Adrenal gland (tissue), 12 donors: Measurements from ENCODE around the gene AACS. TPM values are rescaled to one million over a fixed set of nuclear protein-coding genes. Genes with fewer than 3 reads are reported as not detected.

Experiments used
- DNase-seq, 7 donors: peaks; one replicate each; pipeline ENCODE4 v3.0.0-alpha.2; 2019 to 2020
- H3K27ac ChIP-seq, 5 donors: fragments of 200-600 bp; sonication (generic) in 4 of 5; 1 replicate in 3 of 5; 2 replicates in 2 of 5; pipeline versions ENCODE4 v1.5.1 to v1.8.0; 2016 to 2020; ENCODE audit warnings: mild to moderate bottlenecking in 1 of 5
- H3K27me3 ChIP-seq: fragments of 200-600 bp; 2 replicates; pipeline ENCODE4 v1.8.0; 2021
- H3K36me3 ChIP-seq, 2 donors: fragments of 200-600 bp; replicated peaks in 1 of 2; 1 replicate in 1 of 2; 2 replicates in 1 of 2; pipeline versions ENCODE4 v1.5.1 to v1.8.0; 2018 to 2022
- H3K4me1 ChIP-seq, 2 donors: fragments of 200-600 bp; replicated peaks in 1 of 2; 1 replicate in 1 of 2; 2 replicates in 1 of 2; pipeline versions ENCODE4 v1.5.1 to v1.8.0; 2018 to 2021
- H3K4me3 ChIP-seq, 4 donors: fragments of 200-600 bp; sonication (generic) in 3 of 4; one replicate each; pipeline ENCODE4 v1.5.1; 2016 to 2018
- H3K9me3 ChIP-seq, 3 donors: fragments of 200-600 bp; sonication (generic) in 1 of 3; replicated peaks in 1 of 3; 1 replicate in 2 of 3; 2 replicates in 1 of 3; pipeline versions ENCODE4 v1.5.1 to v1.8.0; 2016 to 2021
- CTCF ChIP-seq, 6 experiments: fragments of 450-650 bp in 4 of 6; fragments of 200-600 bp in 2 of 6; sonication (generic) in 1 of 6; IDR thresholded peaks; 1 replicate in 5 of 6; 2 replicates in 1 of 6; pipeline versions ENCODE4 v1.5.1 to v1.8.0; 2016 to 2021; ENCODE audit warnings: antibody characterized with exemption in 6 of 6, mild to moderate bottlenecking in 2 of 6, moderate library complexity in 1 of 6
- POLR2A ChIP-seq, 2 donors: fragments of 450-650 bp; IDR thresholded peaks; one replicate each; pipeline ENCODE4 v1.6.1; 2017; ENCODE audit warnings: antibody characterized with exemption in 2 of 2, mild to moderate bottlenecking in 2 of 2, moderate library complexity in 1 of 2
- WGBS, 4 donors: extraction: QIAGEN DNeasy Blood & Tissue Kit in 2 of 4; methylation state at CpG; one replicate each; pipeline versions ENCODE4 v1.1.5 to v1.1.7; 2013 to 2017; 5-methylcytosine and 5-hydroxymethylcytosine counted together
- intact Hi-C, 2 donors: fragments of 100-400 bp; cut with DNase I; formaldehyde crosslinking; loops; one replicate each; pipeline versions ENCODE4 v1.14.1 to v1.15.0; 2022 to 2023
- polyA plus RNA-seq, 3 donors: library from polyadenylated mRNA; stranded (reverse); fragments of 200-250 nt in 2 of 3; fragments of 350-450 nt in 1 of 3; fragmentation: Illumina TruSeq in 1 of 3; extraction: RNeasy Lipid Tissue Mini Kit (QIAGEN cat#74804) in 1 of 3; gene quantifications; one replicate each; pipeline ENCODE4 v1.2.3, GENCODE V29; 2013 to 2014
- total RNA-seq, 9 donors: library from RNA; depleted of rRNA in 4 of 9; stranded (reverse); fragments of >200 nt in 4 of 9; fragments of 120-200 nt in 1 of 9; fragmentation: NEBNext Ultra II Directional in 1 of 9; extraction: Animal tissue kit (Norgen Biotek cat#: 25700) in 1 of 9; gene quantifications; one replicate each; pipeline versions ENCODE4 v1.1.0 to v1.2.4, GENCODE V29; 2013 to 2023
- donor health status: healthy with polysubstance abuse.
- donor health status: Bipolar disorder and iron deficiency.
- donor health status: DM: yes; HTN: yes; CAD: no.
- donor health status: DM: no; HTN: no; CAD: no.
- donor health status: DM: no; HTN: no; CAD: no.
- donor health status: DM: yes; HTN: yes; CAD: no.

AACS gene
- total and polyA plus RNA-seq, 12 donors = 8.0 to 31.7 (median 15.4) TPM

- no peaks in the 10 kb centered on the region for H3K27me3 ChIP-seq
- intact Hi-C loops = no loop called here
- no peak overlapping the region for H3K27ac ChIP-seq
- no peaks in the 10 kb centered on the region for H3K36me3 ChIP-seq
- no peaks in the 10 kb centered on the region for H3K9me3 ChIP-seq
- no peaks in the 10 kb centered on the region for H3K4me1 ChIP-seq
- H3K4me3 ChIP-seq = no peak overlapping the region
- 35 to 51% (median 44%) methylated on average over 2 of the region's 2 CpGs for WGBS, 4 donors
- no peak for DNase-seq
- TF ChIP-seq CTCF (IDR thresholded peaks at IDR 0.05) (no peak), POLR2A (IDR thresholded peaks at IDR 0.05) (no peak)
Measured at GRCh38 chr12:125169451-125169850, 104.2 kb downstream of the AACS start.

- H3K4me1 ChIP-seq = no peaks in the 10 kb centered on the region
- no peaks in the 10 kb centered on the region for H3K36me3 ChIP-seq
- 77 to 82% (median 80%) methylated on average over 8 of the region's 8 CpGs for WGBS, 4 donors
- no peak for DNase-seq
- TF ChIP-seq CTCF (IDR thresholded peaks at IDR 0.05) = no peak
- TF ChIP-seq POLR2A (IDR thresholded peaks at IDR 0.05) = no peak
- intact Hi-C loops = no loop called here
- no peaks in the 10 kb centered on the region for H3K27me3 ChIP-seq
- H3K9me3 ChIP-seq = no peaks in the 10 kb centered on the region
- H3K4me3 ChIP-seq = no peak overlapping the region
- no peak overlapping the region for H3K27ac ChIP-seq
Measured at GRCh38 chr12:125169870-125170269, 104.6 kb downstream of the AACS start.

GRCh38 chr12:125171267-125171666, 106.0 kb downstream of the AACS start:
- no peak overlapping the region for H3K27ac ChIP-seq
- H3K4me1 ChIP-seq = no peaks in the 10 kb centered on the region
- intact Hi-C loops = no loop called here
- H3K27me3 ChIP-seq = no peaks in the 10 kb centered on the region
- no peak overlapping the region for H3K4me3 ChIP-seq
- TF ChIP-seq POLR2A (IDR thresholded peaks at IDR 0.05) (no peak), CTCF (IDR thresholded peaks at IDR 0.05) (no peak)
- WGBS, 4 donors = 70 to 83% (median 77%) methylated on average over 3 of the region's 3 CpGs
- no peaks in the 10 kb centered on the region for H3K36me3 ChIP-seq
- no peak for DNase-seq
- no peaks in the 10 kb centered on the region for H3K9me3 ChIP-seq

- Histone ChIP-seq H3K36me3 (no peaks in the 10 kb centered on the region), H3K4me1 (no peaks in the 10 kb centered on the region), H3K9me3 (no peaks in the 10 kb centered on the region), H3K4me3 (no peak overlapping the region), H3K27ac (no peak overlapping the region), H3K27me3 (no peaks in the 10 kb centered on the region)
- no peak for DNase-seq
- TF ChIP-seq POLR2A (IDR thresholded peaks at IDR 0.05) (no peak), CTCF (IDR thresholded peaks at IDR 0.05) (no peak)
- WGBS, 4 donors = 74 to 80% (median 77%) methylated on average over 9 of the region's 9 CpGs
- intact Hi-C loops = no loop called here
Measured at GRCh38 chr12:125172231-125172850, 107.1 kb downstream of the AACS start.
